Metanephros (tissue), 1 donor: Measurements from ENCODE around the gene IVL. TPM values are rescaled to one million over a fixed set of nuclear protein-coding genes. Genes with fewer than 3 reads are reported as not detected.

ENCODE experiments used
- total RNA-seq: library from RNA; depleted of rRNA; stranded (reverse); fragments of >200 nt; gene quantifications from one replicate; pipeline ENCODE4 v1.2.3, GENCODE V29; 2014

Gene IVL, protein sequence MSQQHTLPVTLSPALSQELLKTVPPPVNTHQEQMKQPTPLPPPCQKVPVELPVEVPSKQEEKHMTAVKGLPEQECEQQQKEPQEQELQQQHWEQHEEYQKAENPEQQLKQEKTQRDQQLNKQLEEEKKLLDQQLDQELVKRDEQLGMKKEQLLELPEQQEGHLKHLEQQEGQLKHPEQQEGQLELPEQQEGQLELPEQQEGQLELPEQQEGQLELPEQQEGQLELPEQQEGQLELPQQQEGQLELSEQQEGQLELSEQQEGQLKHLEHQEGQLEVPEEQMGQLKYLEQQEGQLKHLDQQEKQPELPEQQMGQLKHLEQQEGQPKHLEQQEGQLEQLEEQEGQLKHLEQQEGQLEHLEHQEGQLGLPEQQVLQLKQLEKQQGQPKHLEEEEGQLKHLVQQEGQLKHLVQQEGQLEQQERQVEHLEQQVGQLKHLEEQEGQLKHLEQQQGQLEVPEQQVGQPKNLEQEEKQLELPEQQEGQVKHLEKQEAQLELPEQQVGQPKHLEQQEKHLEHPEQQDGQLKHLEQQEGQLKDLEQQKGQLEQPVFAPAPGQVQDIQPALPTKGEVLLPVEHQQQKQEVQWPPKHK
- 0.35 TPM for total RNA-seq

DNA sequence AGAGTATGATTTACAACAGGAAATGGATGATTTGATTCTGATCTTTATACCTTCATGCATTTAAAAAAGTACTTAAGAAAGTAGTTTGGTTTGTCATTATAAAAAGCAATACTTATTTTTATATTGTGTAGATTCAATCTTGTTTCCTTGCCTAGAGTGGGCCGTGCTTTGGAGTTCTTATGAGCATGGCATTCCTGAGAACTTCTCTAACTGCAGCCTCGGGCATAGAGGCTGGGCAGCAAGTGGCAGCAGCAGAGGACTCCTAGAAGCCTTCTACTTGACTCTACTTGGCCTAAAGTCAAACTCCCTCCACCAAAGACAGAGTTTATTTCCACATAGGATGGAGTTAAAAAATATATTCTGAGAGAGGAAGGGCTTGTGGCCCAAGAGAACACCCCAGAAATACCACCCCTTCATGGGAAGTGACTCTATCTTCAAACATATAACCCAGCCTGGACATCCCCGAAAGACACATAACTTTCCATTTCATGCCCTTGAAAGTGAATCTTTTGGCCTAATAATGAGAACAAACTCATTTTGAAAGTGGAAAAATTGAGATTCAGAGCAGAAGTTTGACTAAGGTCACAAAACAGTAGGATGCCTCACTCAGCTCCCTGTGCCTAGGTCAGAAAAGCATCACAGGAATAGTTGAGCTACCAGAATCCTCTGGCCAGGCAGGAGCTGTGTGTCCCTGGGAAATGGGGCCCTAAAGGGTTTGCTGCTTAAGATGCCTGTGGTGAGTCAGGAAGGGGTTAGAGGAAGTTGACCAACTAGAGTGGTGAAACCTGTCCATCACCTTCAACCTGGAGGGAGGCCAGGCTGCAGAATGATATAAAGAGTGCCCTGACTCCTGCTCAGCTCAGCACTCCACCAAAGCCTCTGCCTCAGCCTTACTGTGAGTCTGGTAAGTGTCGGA is at the start of gene IVL:
IVL (plus strand) TSS at position 861 of the 916 bp plus-strand sequence. CDS start 1,252 bp downstream, outside the sequence.

DNA sequence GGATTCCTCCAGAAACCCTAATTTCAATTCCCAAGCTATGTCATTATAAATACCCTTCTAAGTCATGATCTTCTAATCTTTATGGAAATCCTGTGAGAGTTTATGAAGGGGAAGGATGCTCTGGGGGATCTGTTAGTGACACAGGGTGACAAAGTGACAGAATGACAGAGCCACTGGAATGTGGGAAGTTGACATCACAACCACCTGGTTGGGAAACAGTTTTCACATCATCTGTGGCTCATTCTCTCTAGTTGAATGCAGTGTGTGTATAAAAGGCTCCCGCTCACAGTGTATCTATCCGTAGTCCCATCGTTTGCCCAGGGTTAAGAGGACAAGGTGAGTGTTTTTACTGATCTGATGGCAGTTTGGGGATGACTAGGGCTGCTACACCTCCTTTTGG is 48.6 kb upstream of the IVL start, which contains the start of gene LCE7A:
LCE7A (plus strand) TSS at position 301 of the 400 bp plus-strand sequence. CDS start 702 bp downstream, outside the sequence.

DNA sequence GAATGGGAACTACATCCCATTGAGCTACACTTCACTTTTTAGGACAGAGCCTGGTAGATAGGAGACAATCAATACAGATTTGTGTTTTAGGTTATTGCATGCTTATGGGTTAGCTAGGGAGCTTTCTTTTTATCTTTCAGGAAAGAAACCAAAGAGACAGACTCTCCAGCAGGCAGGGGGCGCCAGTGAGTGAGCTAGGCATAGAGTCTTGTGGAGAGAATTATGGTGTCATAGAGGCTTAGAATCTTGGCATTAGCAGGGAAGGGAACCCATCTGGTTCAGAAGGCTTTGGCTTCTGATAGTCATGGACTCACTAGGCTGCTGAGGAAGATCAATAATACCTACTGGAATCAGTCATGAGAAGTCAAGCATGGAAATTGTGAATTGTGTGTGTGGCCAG is 30.3 kb upstream of the IVL start, which contains the start of gene SMCP:
SMCP (plus strand) TSS at position 281 of the 400 bp plus-strand sequence. CDS start 6,101 bp downstream, outside the sequence.

DNA sequence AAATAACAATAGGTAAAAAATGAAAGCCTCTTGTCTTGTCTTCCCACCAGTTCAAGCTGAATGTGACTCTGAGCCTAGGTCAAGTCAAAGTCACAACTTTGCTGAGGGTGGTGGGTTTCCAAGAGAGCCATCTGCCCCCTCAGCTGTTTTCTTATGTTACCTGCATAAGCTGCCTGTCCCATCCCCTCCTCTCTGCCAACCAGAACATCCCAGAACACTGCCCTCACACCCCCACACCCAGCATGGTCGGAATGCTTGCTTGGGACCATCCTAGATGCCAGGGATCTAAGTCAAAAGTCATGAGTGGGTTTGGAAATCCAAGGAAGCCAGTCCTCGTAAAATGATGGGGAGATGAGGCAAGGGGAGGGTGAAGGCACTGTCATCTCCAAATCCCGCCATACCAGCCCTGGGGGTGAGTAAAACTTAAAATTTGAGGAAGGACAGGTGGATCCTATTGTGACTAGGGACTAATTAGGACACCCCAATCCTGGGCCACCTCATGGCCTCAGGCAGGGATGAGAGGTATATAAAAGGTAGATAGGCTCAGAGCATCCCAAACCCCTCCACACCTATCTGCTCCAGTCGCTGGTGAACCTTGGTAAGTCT is 38.4 kb downstream of the IVL start, which contains the start of gene SPRR5:
SPRR5 (plus strand) TSS at position 556 of the 606 bp plus-strand sequence. CDS start 1,349 bp downstream, outside the sequence.

Other genes starting within 250 kb of the IVL start
- gene LCE2D, start 245.2 kb upstream of the IVL start, total RNA-seq: not detected
- gene LCE2C, start 233.3 kb upstream of the IVL start, total RNA-seq: not detected
- gene LCE2B, start 222.4 kb upstream of the IVL start, total RNA-seq: not detected
- gene LCE2A, start 210.2 kb upstream of the IVL start, total RNA-seq: not detected
- not detected for gene LCE4A, start 200.4 kb upstream of the IVL start, total RNA-seq
- not detected for gene KPRP, start 150.5 kb upstream of the IVL start, total RNA-seq
- not detected for gene LCE1F, start 133.4 kb upstream of the IVL start, total RNA-seq
- not detected for gene LCE1E, start 122.3 kb upstream of the IVL start, total RNA-seq
- gene LCE1D, start 111.8 kb upstream of the IVL start, total RNA-seq: not detected
- not detected for gene LCE1C, start 101.9 kb upstream of the IVL start, total RNA-seq
- gene LCE1B, start 96.6 kb upstream of the IVL start, total RNA-seq: not detected
- not detected for gene LCE1A, start 81.1 kb upstream of the IVL start, total RNA-seq
- not detected for gene LCE6A, start 65.7 kb upstream of the IVL start, total RNA-seq
- not detected for gene LCE7A, start 48.5 kb upstream of the IVL start, total RNA-seq
- not detected for gene SMCP, start 30.2 kb upstream of the IVL start, total RNA-seq
- not detected for gene SPRR5, start 38.7 kb downstream of the IVL start, total RNA-seq
- not detected for gene SPRR4, start 62.1 kb downstream of the IVL start, total RNA-seq
- gene SPRR1A, start 75.5 kb downstream of the IVL start, total RNA-seq: not detected
- 0.58 TPM for gene SPRR3, start 93.2 kb downstream of the IVL start, total RNA-seq
- gene SPRR1B, start 122.7 kb downstream of the IVL start, total RNA-seq: not detected
- gene SPRR2D, start 132.6 kb downstream of the IVL start, total RNA-seq: not detected
- not detected for gene SPRR2A, start 149.0 kb downstream of the IVL start, total RNA-seq
- not detected for gene SPRR2B, start 163.1 kb downstream of the IVL start, total RNA-seq
- not detected for gene SPRR2E, start 186.0 kb downstream of the IVL start, total RNA-seq
- not detected for gene SPRR2F, start 205.0 kb downstream of the IVL start, total RNA-seq
- gene SPRR2G, start 242.3 kb downstream of the IVL start, total RNA-seq: not detected